ENCODE measurements around the gene FBXO42. TPM values are rescaled to one million over a fixed set of nuclear protein-coding genes. Genes with fewer than 3 reads are reported as not detected.
A peak's percentile ranks its signal among the peaks of the same experiment; 100 is the strongest.
"Not testable (repeated sequence)": the region's sequence is repeated elsewhere in the genome, so short reads cannot be mapped to it uniquely, and the experiment has no call there.

The FBXO42 gene
- total RNA-seq, 1 experiment from 2014 or later, result 28.2 TPM

DNA sequence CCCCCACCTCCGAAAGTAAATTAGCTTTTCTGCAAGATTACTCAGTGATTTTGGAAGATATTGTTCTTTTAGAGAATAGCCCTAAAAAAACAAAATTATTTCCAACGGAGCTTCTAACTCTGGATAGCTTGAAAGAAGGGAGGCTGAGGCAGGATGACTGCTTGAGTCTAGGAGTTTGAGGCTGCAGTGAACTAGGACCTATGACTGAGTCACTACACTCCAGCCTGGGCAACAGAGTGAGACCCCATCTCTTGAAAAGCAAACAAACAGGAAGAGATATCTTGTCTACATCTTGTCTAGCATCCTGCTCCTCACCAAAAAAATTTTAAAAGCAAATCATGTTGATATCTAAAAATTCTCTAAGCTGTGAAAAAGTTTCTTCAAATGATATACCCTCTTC is 73.1 kb downstream of the FBXO42 start:
- in situ Hi-C loops (cut with HindIII; ENCODE audit: low sequenced_read_pairs), result no loop called here
- DNase-seq (ENCODE audit: low spot score), result no peak

DNA sequence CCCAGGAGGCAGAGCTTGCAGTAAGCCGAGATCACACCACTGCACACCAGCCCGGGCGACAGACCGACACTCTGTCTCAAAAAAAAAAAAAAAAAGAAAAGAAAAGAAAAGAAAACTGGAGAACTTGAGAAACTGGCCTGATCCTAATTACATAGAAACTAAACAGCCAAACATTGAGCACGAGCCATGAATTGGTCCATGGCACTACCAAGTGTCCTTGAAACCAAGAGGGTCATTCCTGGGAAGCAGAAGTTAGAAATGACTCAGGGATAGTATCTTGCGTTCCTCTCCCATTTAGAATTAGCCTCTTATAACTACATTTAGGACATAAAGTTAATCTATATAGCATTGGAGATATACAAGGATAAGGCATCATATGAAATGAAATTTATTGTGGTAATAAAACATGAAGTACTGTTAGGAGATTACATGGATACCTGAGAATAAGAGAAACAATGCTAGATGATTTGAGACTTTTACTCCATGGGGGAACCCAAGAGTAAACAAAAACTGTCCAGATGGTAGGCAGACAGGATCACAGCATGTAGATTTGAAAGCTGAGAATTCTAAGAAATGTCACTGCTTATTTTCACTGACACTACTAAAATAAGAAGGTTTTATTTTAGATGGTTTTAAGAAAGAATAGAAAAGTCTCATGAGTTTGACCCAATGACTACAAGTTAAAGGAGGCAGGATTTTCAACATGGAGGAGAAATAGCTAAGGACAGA is 75.8 kb downstream of the FBXO42 start:
- in situ Hi-C loops (cut with HindIII; ENCODE audit: low sequenced_read_pairs), result no loop called here
- DNase-seq (ENCODE audit: low spot score), result peak; percentile 79

- no peak for DNase-seq (ENCODE audit: low spot score)
- in situ Hi-C loops (cut with HindIII; ENCODE audit: low sequenced_read_pairs), result no loop called here
Observed at GRCh38 chr1:16275591-16275990, 76.7 kb downstream of the FBXO42 start.

DNA sequence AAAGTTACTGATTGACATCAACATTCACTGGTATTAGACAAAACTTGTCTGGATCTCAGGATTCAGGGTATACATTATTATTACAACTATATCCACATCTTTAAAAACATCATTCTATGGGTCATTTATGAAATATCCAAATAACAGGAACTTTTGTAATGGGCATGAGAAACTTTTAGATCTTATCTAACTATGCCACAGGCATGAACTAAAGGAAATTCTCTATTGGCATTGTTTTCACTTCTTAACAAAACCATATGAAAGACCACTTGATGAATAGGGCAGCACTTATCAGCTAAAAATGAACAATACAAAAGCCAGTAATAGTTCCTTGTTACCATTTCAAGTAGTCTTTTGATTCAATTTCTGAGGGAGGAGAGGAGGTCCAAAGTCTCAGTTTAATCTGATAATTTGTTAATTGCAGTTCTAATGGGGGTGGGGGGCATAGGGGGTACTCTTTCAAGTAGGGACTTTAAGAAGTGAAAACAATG is 84.5 kb downstream of the FBXO42 start:
- in situ Hi-C loops (cut with HindIII; ENCODE audit: low sequenced_read_pairs), result no loop called here

GRCh38 chr1:16266411-16267118 is 85.7 kb downstream of the FBXO42 start:
- in situ Hi-C loops (cut with HindIII; ENCODE audit: low sequenced_read_pairs), result no loop called here
- no peak for DNase-seq (ENCODE audit: low spot score)

More for the DNA sequence above, 84.5 kb downstream of the FBXO42 start:
- no peak for DNase-seq (ENCODE audit: low spot score)

DNA sequence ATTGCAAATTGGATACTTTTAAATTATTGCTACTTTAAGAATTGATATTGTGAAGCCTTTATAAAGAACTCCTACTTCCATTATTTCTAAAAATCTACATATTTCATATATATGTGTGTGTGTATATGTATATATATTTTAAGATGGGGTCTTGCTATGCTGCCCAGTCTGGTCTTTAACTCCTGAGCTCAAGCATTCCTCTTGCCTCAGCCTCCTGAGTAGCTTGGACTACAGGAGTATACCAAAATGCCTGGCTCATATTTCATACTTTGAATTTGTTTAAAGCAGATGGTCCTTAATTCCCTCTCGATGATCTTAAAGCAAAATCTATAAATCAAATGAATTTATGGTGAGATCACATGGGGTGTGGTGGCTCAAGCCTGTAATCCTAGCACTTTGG is 90.2 kb downstream of the FBXO42 start:
- in situ Hi-C loops (cut with HindIII; ENCODE audit: low sequenced_read_pairs), result no loop called here

DNA sequence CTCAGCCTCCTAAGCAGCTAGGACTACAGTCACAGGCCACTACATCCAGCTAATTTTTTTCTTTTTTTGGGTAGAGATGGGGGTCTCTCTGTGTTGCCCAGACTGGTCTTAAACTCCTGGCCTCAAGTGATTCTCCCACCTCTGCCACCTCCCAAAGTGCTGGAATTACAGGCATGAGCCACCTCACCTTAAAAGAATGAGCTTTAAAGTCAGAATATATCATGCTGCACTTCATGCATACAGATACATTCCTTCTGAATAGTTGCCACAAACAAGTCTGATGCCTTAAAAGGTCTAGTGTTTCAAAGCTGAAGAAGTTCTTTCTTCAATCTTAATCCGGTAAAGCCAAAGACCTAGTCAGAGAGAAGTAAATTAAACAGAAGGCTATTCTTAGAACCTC is 91.5 kb downstream of the FBXO42 start:
- in situ Hi-C loops (cut with HindIII; ENCODE audit: low sequenced_read_pairs), result no loop called here

More for the DNA sequence above, 90.2 kb downstream of the FBXO42 start:
- DNase-seq (ENCODE audit: low spot score), result no peak

GRCh38 chr1:16258591-16259135 is 93.6 kb downstream of the FBXO42 start:
- in situ Hi-C loops (cut with HindIII; ENCODE audit: low sequenced_read_pairs), result no loop called here
- DNase-seq (ENCODE audit: low spot score), result no peak

More for the DNA sequence above, 91.5 kb downstream of the FBXO42 start:
- DNase-seq (ENCODE audit: low spot score), result no peak

GRCh38 chr1:16257968-16258367 is 94.3 kb downstream of the FBXO42 start:
- in situ Hi-C loops (cut with HindIII; ENCODE audit: low sequenced_read_pairs), result no loop called here
- DNase-seq (ENCODE audit: low spot score), result no peak

DNA sequence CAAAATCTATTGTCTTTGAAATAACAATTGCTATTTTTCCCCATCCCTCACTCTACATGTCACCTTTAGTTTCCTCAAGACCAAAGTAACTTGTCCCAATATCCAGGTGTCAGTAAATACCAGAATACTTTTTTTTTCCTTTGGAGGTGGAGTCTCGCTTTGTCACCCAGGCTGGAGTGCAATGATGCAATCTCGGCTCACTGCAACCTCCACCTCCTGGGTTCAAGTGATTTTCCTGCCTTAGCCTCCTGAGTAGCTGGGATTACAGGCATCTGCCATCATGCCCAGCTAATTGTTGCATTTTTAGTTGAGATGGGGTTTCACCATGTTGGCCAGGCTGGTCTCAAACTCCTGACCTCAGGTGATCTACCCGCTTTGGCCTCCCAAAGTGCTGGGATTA is 94.7 kb downstream of the FBXO42 start:
- DNase-seq (ENCODE audit: low spot score); in situ Hi-C loops (cut with HindIII; ENCODE audit: low sequenced_read_pairs): not testable (repeated sequence)

- DNase-seq (ENCODE audit: low spot score), result no peak
- in situ Hi-C loops (cut with HindIII; ENCODE audit: low sequenced_read_pairs), result no loop called here
Observed at GRCh38 chr1:16256478-16256877, 95.8 kb downstream of the FBXO42 start.

DNA sequence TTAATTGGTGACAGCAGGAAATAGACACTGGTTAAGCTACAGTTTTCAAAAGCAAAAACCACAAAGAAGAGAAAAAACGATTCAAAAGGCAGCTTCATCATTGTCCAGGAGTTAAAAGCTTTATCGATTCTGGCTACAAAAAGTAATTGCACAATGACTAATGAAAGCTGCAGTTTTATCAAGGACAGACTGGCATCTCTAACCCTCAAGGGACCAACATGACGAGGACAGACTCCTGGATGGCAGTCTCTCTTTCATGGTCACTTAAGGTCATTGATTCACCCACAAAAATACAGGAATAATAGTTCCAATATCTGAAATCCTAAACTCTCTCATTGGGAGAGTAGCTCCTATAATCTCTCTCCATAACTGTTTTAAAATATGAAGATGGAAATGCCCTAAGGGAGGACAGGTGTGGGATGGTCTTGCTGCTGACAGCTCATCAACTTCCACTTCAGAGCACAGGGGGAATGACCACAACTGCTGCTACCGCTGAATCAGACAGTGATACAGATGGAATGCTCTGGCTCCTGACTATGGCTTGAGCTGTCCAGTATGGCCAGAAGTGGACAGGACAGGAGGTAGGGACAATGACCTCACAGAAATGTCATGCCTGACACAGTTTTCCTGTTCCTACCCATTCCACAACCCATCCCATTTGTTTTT is 97.9 kb downstream of the FBXO42 start:
- no peak for DNase-seq (ENCODE audit: low spot score)
- in situ Hi-C loops (cut with HindIII; ENCODE audit: low sequenced_read_pairs), result no loop called here

DNA sequence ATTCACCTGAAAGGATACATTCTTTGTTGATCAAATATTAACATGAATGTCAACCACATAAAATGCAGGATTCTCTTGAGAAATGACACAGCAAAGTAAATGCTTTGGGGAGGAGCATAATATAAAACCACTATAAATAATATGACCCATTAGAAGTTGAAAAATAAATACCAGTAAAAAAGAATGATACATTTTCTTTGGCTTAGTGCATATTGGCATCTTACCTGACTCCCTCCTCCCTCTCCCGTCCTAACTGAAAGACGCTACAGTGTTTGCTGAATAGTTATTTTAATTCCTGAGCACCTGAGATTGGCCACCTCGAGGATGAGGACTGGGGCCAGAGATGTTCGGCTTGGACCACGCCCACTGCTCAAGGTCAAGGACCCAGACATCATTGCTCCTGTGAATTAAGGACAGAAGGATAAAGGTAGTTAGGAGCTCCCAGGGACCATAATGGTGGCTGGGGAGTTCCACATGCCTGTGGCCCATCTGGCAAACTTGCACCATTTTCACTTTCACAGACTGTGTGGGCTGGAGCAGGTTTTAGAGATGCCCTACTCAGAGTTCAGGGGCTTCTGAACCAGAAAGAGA is 98.9 kb downstream of the FBXO42 start:
- DNase-seq (ENCODE audit: low spot score), result no peak
- in situ Hi-C loops (cut with HindIII; ENCODE audit: low sequenced_read_pairs), result no loop called here

DNA sequence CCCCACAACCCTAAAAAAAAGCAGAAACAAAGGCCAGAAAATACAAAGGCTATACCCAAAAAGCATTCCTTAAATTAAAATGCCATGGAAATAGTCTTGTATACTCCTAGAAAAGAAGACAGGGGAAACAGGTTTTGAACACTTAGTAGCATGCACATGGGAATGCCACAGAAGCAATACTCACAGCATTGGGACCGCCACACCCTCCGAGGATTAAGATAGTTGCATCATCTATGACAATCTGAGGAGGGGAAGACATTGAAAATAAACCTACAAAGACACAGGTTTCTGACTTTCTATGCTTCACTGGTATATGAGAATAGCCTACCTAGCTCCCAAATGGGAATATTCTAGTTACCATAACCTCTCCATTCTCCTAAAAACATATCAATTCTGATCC is 99.4 kb downstream of the FBXO42 start:
- in situ Hi-C loops (cut with HindIII; ENCODE audit: low sequenced_read_pairs), result no loop called here

GRCh38 chr1:16251381-16251780 is 100.9 kb downstream of the FBXO42 start:
- DNase-seq (ENCODE audit: low spot score), result no peak
- in situ Hi-C loops (cut with HindIII; ENCODE audit: low sequenced_read_pairs), result no loop called here

More for the DNA sequence above, 99.4 kb downstream of the FBXO42 start:
- no peak for DNase-seq (ENCODE audit: low spot score)

DNA sequence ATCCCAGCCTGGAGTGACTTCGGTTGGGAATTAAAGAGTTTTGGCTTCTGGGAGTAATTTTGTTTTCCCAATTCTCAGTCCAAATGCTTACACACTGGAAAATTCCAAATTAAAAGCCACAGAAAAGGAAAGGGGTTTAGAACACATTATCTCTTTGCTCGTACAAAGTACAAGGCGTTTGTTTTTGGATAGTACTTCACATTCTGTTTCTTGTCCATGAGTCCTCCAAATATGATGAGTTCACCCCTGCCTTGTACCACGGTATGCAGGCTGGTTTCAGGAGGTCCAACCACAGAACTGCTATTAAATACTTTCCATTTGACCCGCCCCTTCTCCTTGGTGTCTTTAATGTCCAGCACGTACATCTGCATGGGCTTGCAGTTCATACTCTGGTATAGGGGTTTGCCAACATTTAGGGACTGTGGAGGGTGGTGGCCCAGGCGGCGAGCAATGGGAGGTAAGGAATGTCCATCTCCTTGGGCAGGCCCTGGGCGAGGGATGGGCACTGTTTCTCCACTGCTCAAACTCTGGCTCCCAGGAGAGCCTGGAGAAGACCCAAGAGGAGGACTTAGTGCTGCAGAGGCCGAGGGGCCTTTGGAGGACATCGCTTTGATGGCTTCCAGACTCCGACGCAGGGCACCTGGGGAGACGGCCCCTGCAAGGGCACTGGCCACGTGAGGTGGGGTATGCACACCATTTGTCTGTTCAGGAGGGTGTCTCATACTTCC is 101.6 kb downstream of the FBXO42 start:
- in situ Hi-C loops (cut with HindIII; ENCODE audit: low sequenced_read_pairs), result no loop called here
- DNase-seq (ENCODE audit: low spot score), result no peak

- in situ Hi-C loops (cut with HindIII; ENCODE audit: low sequenced_read_pairs), result no loop called here
- DNase-seq (ENCODE audit: low spot score), result no peak
Observed at GRCh38 chr1:16249596-16250241, 102.6 kb downstream of the FBXO42 start.
